Fibroblast of lung (primary cell): Measurements from ENCODE around the gene TRAPPC5. TPM values are rescaled to one million over a fixed set of nuclear protein-coding genes. Genes with fewer than 3 reads are reported as not detected.

ENCODE experiments used
- DNase-seq, 2 donors: peaks; one replicate each; pipeline versions ENCODE4 v3.0.0 to v3.0.0-alpha.2; 2010; ENCODE audit warnings: low read depth in 2 of 2
- H2AFZ ChIP-seq: 2 replicates; pipeline ENCODE4 v1.5.1; 2012; ENCODE audit warnings: low read length, control low read depth, inconsistent platforms
- H3K27ac ChIP-seq: 2 replicates; pipeline ENCODE4 v1.5.1; 2011; ENCODE audit warnings: low read length, control low read depth; ENCODE audit not compliant: insufficient read depth
- H3K27me3 ChIP-seq: 2 replicates; pipeline ENCODE4 v1.5.1; 2011; ENCODE audit warnings: mild to moderate bottlenecking, low read length; ENCODE audit not compliant: control insufficient read depth, insufficient read depth
- H3K36me3 ChIP-seq: 2 replicates; pipeline ENCODE4 v1.5.1; 2011; ENCODE audit warnings: low read length; ENCODE audit not compliant: control insufficient read depth, insufficient read depth
- H3K4me1 ChIP-seq: 2 replicates; pipeline ENCODE4 v1.5.1; 2011; ENCODE audit warnings: low read length; ENCODE audit not compliant: control insufficient read depth, insufficient read depth; ENCODE audit errors: extremely low read depth
- H3K4me2 ChIP-seq: 2 replicates; pipeline ENCODE4 v1.5.1; 2011; ENCODE audit warnings: low read length, control low read depth; ENCODE audit not compliant: insufficient read depth; ENCODE audit errors: extremely low read depth
- H3K4me3 ChIP-seq, 4 experiments: fragments of 200-600 bp in 1 of 4; sonication (generic) in 1 of 4; replicated peaks in 1 of 4; 2 replicates each; pipeline ENCODE4 v1.5.1; 2011 to 2016; ENCODE audit warnings: low read length in 4 of 4, low read depth in 3 of 4, mild to moderate bottlenecking in 3 of 4, control low read depth in 2 of 4, inconsistent platforms in 1 of 4, mixed read lengths in 1 of 4; ENCODE audit not compliant: insufficient read depth in 1 of 4; ENCODE audit errors: control extremely low read depth in 1 of 4
- H3K79me2 ChIP-seq: 2 replicates; pipeline ENCODE4 v1.5.1; 2012; ENCODE audit warnings: mild to moderate bottlenecking, low read length, inconsistent platforms; ENCODE audit not compliant: control insufficient read depth, insufficient read depth
- H3K9ac ChIP-seq: 2 replicates; pipeline ENCODE4 v1.5.1; 2011; ENCODE audit warnings: mild to moderate bottlenecking, low read length, control low read depth; ENCODE audit not compliant: insufficient read depth
- H3K9me3 ChIP-seq: 2 replicates; pipeline ENCODE4 v1.5.1; 2012; ENCODE audit warnings: low read depth, low read length; ENCODE audit not compliant: control insufficient read depth, insufficient read depth
- H4K20me1 ChIP-seq: 2 replicates; pipeline ENCODE4 v1.5.1; 2011; ENCODE audit warnings: low read length; ENCODE audit not compliant: control insufficient read depth, insufficient read depth; ENCODE audit errors: extremely low read depth
- EZH2 ChIP-seq: IDR thresholded peaks from 2 replicates; pipeline ENCODE4 v1.5.1; 2012; ENCODE audit warnings: low read length, control low read depth, mild to moderate bottlenecking; ENCODE audit errors: missing control alignments
- polyA plus RNA-seq, 2 donors: library from polyadenylated mRNA; depleted of rRNA in 1 of 2; stranded (reverse) in 1 of 2; unstranded in 1 of 2; fragments of >200 nt; gene quantifications; 2 replicates each; pipeline ENCODE4 v1.2.1, GENCODE V29; 2011 to 2012; ENCODE audit warnings: missing spikeins in 1 of 2
- total RNA-seq: library from RNA; depleted of rRNA; stranded (reverse); fragments of >200 nt; gene quantifications from 2 replicates; pipeline ENCODE4 v1.2.1, GENCODE V29; 2014
- TF ChIP-seq, protein P1 (sequence below), 2 donors: IDR thresholded peaks in 1 of 2; conservative IDR thresholded peaks in 1 of 2; 1 replicate in 1 of 2; 2 replicates in 1 of 2; pipeline ENCODE4 v1.5.1; 2011 to 2012; ENCODE audit warnings: low read length in 2 of 2, control low read depth in 1 of 2, inconsistent platforms in 1 of 2, low read depth in 1 of 2, mild to moderate bottlenecking in 1 of 2

The TRAPPC5 gene
- total and polyA plus RNA-seq, 2 donors (not counting 1 experiment from before 2014, with no cell fraction given), result 19.4 to 103 TPM

DNA sequence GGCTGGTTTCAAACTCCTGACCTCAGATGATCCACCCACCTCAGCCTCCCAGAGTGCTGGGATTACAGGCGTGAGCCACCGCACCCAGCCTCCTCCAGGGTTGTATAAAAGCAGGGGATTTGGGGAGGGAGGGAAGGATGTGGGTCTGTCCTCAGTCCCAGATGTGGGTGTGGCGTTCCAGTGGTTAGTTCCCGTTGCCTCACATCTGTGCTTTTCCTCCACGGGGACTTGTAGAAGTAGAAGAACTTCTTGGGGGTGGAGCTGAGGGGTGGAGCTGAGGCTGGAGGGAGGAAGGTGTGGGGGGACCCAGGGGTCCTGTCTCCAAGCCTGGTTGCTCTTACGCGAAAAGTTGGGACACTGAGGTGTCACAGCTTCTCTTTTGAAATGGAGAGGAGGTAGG, 4.3 kb upstream of the TRAPPC5 start:
- peaks cover 5% of the 10 kb centered on the region for H3K79me2 ChIP-seq
- H3K9ac ChIP-seq, result no peak overlapping the region
- no peak overlapping the region for H2AFZ ChIP-seq
- no peaks in the 10 kb centered on the region for H3K9me3 ChIP-seq
- H3K36me3 ChIP-seq, result no peaks in the 10 kb centered on the region
- no peaks in the 10 kb centered on the region for H4K20me1 ChIP-seq
- DNase-seq, result no peak
- H3K4me1 ChIP-seq, result no peaks in the 10 kb centered on the region
- no peak for TF ChIP-seq EZH2
- TF ChIP-seq, protein P1, sequence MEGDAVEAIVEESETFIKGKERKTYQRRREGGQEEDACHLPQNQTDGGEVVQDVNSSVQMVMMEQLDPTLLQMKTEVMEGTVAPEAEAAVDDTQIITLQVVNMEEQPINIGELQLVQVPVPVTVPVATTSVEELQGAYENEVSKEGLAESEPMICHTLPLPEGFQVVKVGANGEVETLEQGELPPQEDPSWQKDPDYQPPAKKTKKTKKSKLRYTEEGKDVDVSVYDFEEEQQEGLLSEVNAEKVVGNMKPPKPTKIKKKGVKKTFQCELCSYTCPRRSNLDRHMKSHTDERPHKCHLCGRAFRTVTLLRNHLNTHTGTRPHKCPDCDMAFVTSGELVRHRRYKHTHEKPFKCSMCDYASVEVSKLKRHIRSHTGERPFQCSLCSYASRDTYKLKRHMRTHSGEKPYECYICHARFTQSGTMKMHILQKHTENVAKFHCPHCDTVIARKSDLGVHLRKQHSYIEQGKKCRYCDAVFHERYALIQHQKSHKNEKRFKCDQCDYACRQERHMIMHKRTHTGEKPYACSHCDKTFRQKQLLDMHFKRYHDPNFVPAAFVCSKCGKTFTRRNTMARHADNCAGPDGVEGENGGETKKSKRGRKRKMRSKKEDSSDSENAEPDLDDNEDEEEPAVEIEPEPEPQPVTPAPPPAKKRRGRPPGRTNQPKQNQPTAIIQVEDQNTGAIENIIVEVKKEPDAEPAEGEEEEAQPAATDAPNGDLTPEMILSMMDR (conservative IDR thresholded peaks at IDR 0.05 in 1 of 2, IDR thresholded peaks at IDR 0.05 in 1 of 2; ENCODE audit: low read depth in 1 of 2, low read length in 2 of 2), result no peak
- H3K4me3 ChIP-seq, result no peak overlapping the region
- H3K27me3 ChIP-seq, result peaks cover 2% of the 10 kb centered on the region
- no peak overlapping the region for H3K4me2 ChIP-seq
- H3K27ac ChIP-seq, result no peak overlapping the region

DNA sequence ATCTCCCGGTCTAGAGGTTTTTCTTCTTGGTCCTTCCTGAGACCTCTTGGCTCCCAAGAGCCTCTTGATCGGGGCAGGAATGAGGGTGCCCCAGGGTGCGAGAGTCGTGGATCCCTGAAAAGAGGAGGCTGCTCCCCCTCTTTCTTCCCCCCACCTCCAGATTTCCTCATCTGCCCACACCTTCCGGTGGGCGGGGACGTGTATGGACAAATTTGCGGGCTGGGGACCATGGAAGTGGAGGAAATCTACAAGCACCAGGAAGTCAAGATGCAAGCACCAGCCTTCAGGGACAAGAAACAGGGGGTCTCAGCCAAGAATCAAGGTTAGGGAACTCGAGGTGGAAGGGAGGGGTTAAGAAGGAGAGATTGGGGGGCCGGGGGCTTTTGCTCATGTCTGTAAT, 3.8 kb upstream of the TRAPPC5 start, which contains the start of gene MCEMP1:
Gene MCEMP1, plus strand, starts transcription at position 237 of the 400 bp plus-strand sequence. Its CDS starts 31 bp downstream, at position 268.
- Histone ChIP-seq H2AFZ (no peak within 1 kb of the TSS), H3K27me3 (peaks cover 2% of the 10 kb centered on the region), H3K79me2 (peaks cover 7% of the 10 kb centered on the region), H3K4me3 (no peak within 1 kb of the TSS), H3K4me2 (no peak within 1 kb of the TSS), H4K20me1 (no peaks in the 10 kb centered on the region), H3K4me1 (no peaks in the 10 kb centered on the region), H3K9ac (no peak within 1 kb of the TSS), H3K36me3 (no peaks in the 10 kb centered on the region), H3K27ac (no peak within 1 kb of the TSS), H3K9me3 (no peaks in the 10 kb centered on the region)
- no peak for DNase-seq
- no peak for TF ChIP-seq EZH2
- TF ChIP-seq, protein P1 (conservative IDR thresholded peaks at IDR 0.05 in 1 of 2, IDR thresholded peaks at IDR 0.05 in 1 of 2; ENCODE audit: low read depth in 1 of 2, low read length in 2 of 2), result no peak

DNA sequence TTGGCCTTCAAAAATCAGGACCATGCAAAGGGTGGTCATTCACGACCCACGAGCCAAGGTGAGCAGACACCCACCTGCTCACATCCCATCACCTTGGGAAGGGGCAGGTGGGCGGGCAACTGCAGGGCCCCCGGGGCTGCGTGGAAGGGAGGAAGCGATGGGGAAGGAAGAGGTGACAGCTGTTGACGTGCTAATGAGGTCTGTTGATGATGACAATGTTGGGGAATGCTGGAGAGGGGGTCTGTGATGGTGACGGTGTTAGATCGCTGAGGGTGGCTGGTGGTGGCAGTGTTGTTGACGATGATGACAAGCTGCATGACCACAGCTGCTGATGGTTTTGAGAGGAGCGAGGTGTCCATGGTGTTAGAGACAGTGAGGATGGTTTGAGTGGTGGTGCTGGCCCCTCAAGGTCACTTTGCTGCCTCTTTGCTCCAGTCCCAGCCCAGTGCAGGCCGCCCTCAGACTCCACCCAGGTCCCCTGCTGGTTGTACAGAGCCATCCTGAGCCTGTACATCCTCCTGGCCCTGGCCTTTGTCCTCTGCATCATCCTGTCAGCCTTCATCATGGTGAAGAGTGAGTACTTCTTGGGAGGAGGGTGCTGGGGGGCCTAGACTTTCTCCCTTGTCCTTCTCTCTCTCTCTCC, 2.8 kb upstream of the TRAPPC5 start:
- Histone ChIP-seq H3K79me2 (peaks cover 7% of the 10 kb centered on the region), H3K4me2 (no peak overlapping the region)
- no peak for DNase-seq

More for the DNA sequence above, 2.8 kb upstream of the TRAPPC5 start:
- Histone ChIP-seq H3K4me3 (no peak overlapping the region), H3K4me1 (no peaks in the 10 kb centered on the region), H3K27me3 (peaks cover 2% of the 10 kb centered on the region), H3K36me3 (peaks cover 4% of the 10 kb centered on the region), H3K9ac (no peak overlapping the region), H2AFZ (no peak overlapping the region), H4K20me1 (no peaks in the 10 kb centered on the region), H3K27ac (no peak overlapping the region), H3K9me3 (no peaks in the 10 kb centered on the region)
- TF ChIP-seq EZH2, result no peak
- TF ChIP-seq, protein P1 (conservative IDR thresholded peaks at IDR 0.05 in 1 of 2, IDR thresholded peaks at IDR 0.05 in 1 of 2; ENCODE audit: low read depth in 1 of 2, low read length in 2 of 2), result no peak
